ENCODE measurements around the gene MRNIP. TPM values are rescaled to one million over a fixed set of nuclear protein-coding genes. Genes with fewer than 3 reads are reported as not detected.

MRNIP gene
- total RNA-seq, 1 donor: 13.2 TPM

GRCh38 chr5:179803651-179804554, 54.7 kb downstream of the MRNIP start:
- H3K4me3 ChIP-seq (ENCODE audit: low read length): no peak overlapping the region

GRCh38 chr5:179802950-179803562, 55.6 kb downstream of the MRNIP start:
- no peaks in the 10 kb centered on the region for H3K27me3 ChIP-seq (ENCODE audit: insufficient read depth, low read length)
- H3K4me1 ChIP-seq (ENCODE audit: insufficient read depth, low read length): peaks cover 49% of the 10 kb centered on the region
- H3K4me3 ChIP-seq (ENCODE audit: low read length): no peak overlapping the region
- H3K9me3 ChIP-seq (ENCODE audit: low read depth, low read length): no peaks in the 10 kb centered on the region

More at GRCh38 chr5:179803651-179804554, 54.7 kb downstream of the MRNIP start:
- no peaks in the 10 kb centered on the region for H3K27me3 ChIP-seq (ENCODE audit: insufficient read depth, low read length)
- H3K9me3 ChIP-seq (ENCODE audit: low read depth, low read length): no peaks in the 10 kb centered on the region
- H3K4me1 ChIP-seq (ENCODE audit: insufficient read depth, low read length): peaks cover 50% of the 10 kb centered on the region

- Histone ChIP-seq H3K9me3 (ENCODE audit: low read depth, low read length) (no peaks in the 10 kb centered on the region), H3K4me1 (ENCODE audit: insufficient read depth, low read length) (peaks cover 42% of the 10 kb centered on the region), H3K27me3 (ENCODE audit: insufficient read depth, low read length) (no peaks in the 10 kb centered on the region), H3K4me3 (ENCODE audit: low read length) (no peak overlapping the region)
Observed at GRCh38 chr5:179802207-179802883, 56.3 kb downstream of the MRNIP start.

- Histone ChIP-seq H3K4me1 (ENCODE audit: insufficient read depth, low read length) (peaks cover 47% of the 10 kb centered on the region), H3K4me3 (ENCODE audit: low read length) (no peak overlapping the region), H3K9me3 (ENCODE audit: low read depth, low read length) (no peaks in the 10 kb centered on the region), H3K27me3 (ENCODE audit: insufficient read depth, low read length) (no peaks in the 10 kb centered on the region)
Observed at GRCh38 chr5:179801304-179802206, 57.1 kb downstream of the MRNIP start.

- H3K9me3 ChIP-seq (ENCODE audit: low read depth, low read length): no peaks in the 10 kb centered on the region
- H3K4me1 ChIP-seq (ENCODE audit: insufficient read depth, low read length): peaks cover 51% of the 10 kb centered on the region
- no peak overlapping the region for H3K4me3 ChIP-seq (ENCODE audit: low read length)
- no peaks in the 10 kb centered on the region for H3K27me3 ChIP-seq (ENCODE audit: insufficient read depth, low read length)
Observed at GRCh38 chr5:179800696-179801201, 57.9 kb downstream of the MRNIP start.

GRCh38 chr5:179800071-179800695, 58.4 kb downstream of the MRNIP start:
- no peak overlapping the region for H3K4me3 ChIP-seq (ENCODE audit: low read length)
- H3K9me3 ChIP-seq (ENCODE audit: low read depth, low read length): no peaks in the 10 kb centered on the region
- no peaks in the 10 kb centered on the region for H3K27me3 ChIP-seq (ENCODE audit: insufficient read depth, low read length)
- peaks cover 51% of the 10 kb centered on the region for H3K4me1 ChIP-seq (ENCODE audit: insufficient read depth, low read length)

- no peaks in the 10 kb centered on the region for H3K27me3 ChIP-seq (ENCODE audit: insufficient read depth, low read length)
- H3K4me3 ChIP-seq (ENCODE audit: low read length): no peak overlapping the region
- peaks cover 51% of the 10 kb centered on the region for H3K4me1 ChIP-seq (ENCODE audit: insufficient read depth, low read length)
- no peaks in the 10 kb centered on the region for H3K9me3 ChIP-seq (ENCODE audit: low read depth, low read length)
Observed at GRCh38 chr5:179799644-179799973, 59.0 kb downstream of the MRNIP start.

GRCh38 chr5:179798771-179799643, 59.6 kb downstream of the MRNIP start:
- Histone ChIP-seq H3K4me3 (ENCODE audit: low read length) (no peak overlapping the region), H3K4me1 (ENCODE audit: insufficient read depth, low read length) (peaks cover 51% of the 10 kb centered on the region), H3K27me3 (ENCODE audit: insufficient read depth, low read length) (no peaks in the 10 kb centered on the region), H3K9me3 (ENCODE audit: low read depth, low read length) (no peaks in the 10 kb centered on the region)

GRCh38 chr5:179798144-179798770, 60.4 kb downstream of the MRNIP start:
- Histone ChIP-seq H3K4me3 (ENCODE audit: low read length) (no peak overlapping the region), H3K9me3 (ENCODE audit: low read depth, low read length) (no peaks in the 10 kb centered on the region), H3K4me1 (ENCODE audit: insufficient read depth, low read length) (peaks cover 51% of the 10 kb centered on the region), H3K27me3 (ENCODE audit: insufficient read depth, low read length) (no peaks in the 10 kb centered on the region)

- no peaks in the 10 kb centered on the region for H3K27me3 ChIP-seq (ENCODE audit: insufficient read depth, low read length)
- no peaks in the 10 kb centered on the region for H3K9me3 ChIP-seq (ENCODE audit: low read depth, low read length)
- peaks cover 51% of the 10 kb centered on the region for H3K4me1 ChIP-seq (ENCODE audit: insufficient read depth, low read length)
- no peak overlapping the region for H3K4me3 ChIP-seq (ENCODE audit: low read length)
Observed at GRCh38 chr5:179797741-179798140, 60.9 kb downstream of the MRNIP start.

GRCh38 chr5:179796877-179797608, 61.6 kb downstream of the MRNIP start:
- no peaks in the 10 kb centered on the region for H3K27me3 ChIP-seq (ENCODE audit: insufficient read depth, low read length)
- no peak overlapping the region for H3K4me3 ChIP-seq (ENCODE audit: low read length)
- H3K4me1 ChIP-seq (ENCODE audit: insufficient read depth, low read length): peaks cover 51% of the 10 kb centered on the region
- H3K9me3 ChIP-seq (ENCODE audit: low read depth, low read length): no peaks in the 10 kb centered on the region
